ENCODE results near the gene ZNF333. TPM values are rescaled to one million over a fixed set of nuclear protein-coding genes. Genes with fewer than 3 reads are reported as not detected.

The ZNF333 gene
- polyA plus RNA-seq, 1 donor from 2014 or later: 67.6 TPM

GRCh38 chr19:14672188-14672872, 17.5 kb upstream of the ZNF333 start:
- H3K27me3 ChIP-seq (ENCODE audit: insufficient read depth, low read depth, low read length): no peaks in the 10 kb centered on the region
- no peak overlapping the region for H3K4me3 ChIP-seq (ENCODE audit: low read length)
- H3K9ac ChIP-seq (ENCODE audit: low read length): no peak overlapping the region
- H3K79me2 ChIP-seq (replicated peaks; ENCODE audit: insufficient read depth, low read length): no peaks in the 10 kb centered on the region
- H2AFZ ChIP-seq (ENCODE audit: low read depth, low read length): no peak overlapping the region
- no peaks in the 10 kb centered on the region for H4K20me1 ChIP-seq (ENCODE audit: insufficient read depth)
- no peak overlapping the region for H3K4me2 ChIP-seq (ENCODE audit: low read length)
- H3K9me3 ChIP-seq (ENCODE audit: low read length): no peaks in the 10 kb centered on the region
- no peak overlapping the region for H3K27ac ChIP-seq (ENCODE audit: low read length)
- no peaks in the 10 kb centered on the region for H3K9me2 ChIP-seq (ENCODE audit: insufficient read depth, low read length)
- TF ChIP-seq TAF1 (IDR thresholded peaks at IDR 0.05; ENCODE audit: low read depth) (no peak), CTCF (IDR thresholded peaks at IDR 0.05; ENCODE audit: poor library complexity, severe bottlenecking) (no peak), MXI1 (conservative IDR thresholded peaks at IDR 0.05; ENCODE audit: poor library complexity, severe bottlenecking) (no peak), SMC3 (conservative IDR thresholded peaks at IDR 0.05; ENCODE audit: poor library complexity) (no peak), POLR2AphosphoS5 (IDR thresholded peaks at IDR 0.05) (no peak), REST (IDR thresholded peaks at IDR 0.05; ENCODE audit: borderline replicate concordance) (no peak), EZH2 (IDR thresholded peaks at IDR 0.05; ENCODE audit: borderline replicate concordance, insufficient read depth, low read length, poor library complexity, severe bottlenecking) (no peak), RAD21 (conservative IDR thresholded peaks at IDR 0.05) (no peak), EP300 (conservative IDR thresholded peaks at IDR 0.05; ENCODE audit: poor library complexity, severe bottlenecking) (no peak)
- no peaks in the 10 kb centered on the region for H3K36me3 ChIP-seq (ENCODE audit: insufficient read depth, low read length)
- no peaks in the 10 kb centered on the region for H3F3A ChIP-seq (ENCODE audit: insufficient read depth, low read length, poor library complexity, severe bottlenecking)

GRCh38 chr19:14673088-14673487, 16.8 kb upstream of the ZNF333 start:
- H3K36me3 ChIP-seq (ENCODE audit: insufficient read depth, low read length): no peaks in the 10 kb centered on the region
- H4K20me1 ChIP-seq (ENCODE audit: insufficient read depth): no peaks in the 10 kb centered on the region
- no peak for TF ChIP-seq POLR2AphosphoS5 (IDR thresholded peaks at IDR 0.05)
- no peak for TF ChIP-seq RAD21 (conservative IDR thresholded peaks at IDR 0.05)
- no peak for TF ChIP-seq EZH2 (IDR thresholded peaks at IDR 0.05; ENCODE audit: borderline replicate concordance, insufficient read depth, low read length, poor library complexity, severe bottlenecking)
- no peak for TF ChIP-seq EP300 (conservative IDR thresholded peaks at IDR 0.05; ENCODE audit: poor library complexity, severe bottlenecking)
- no peak for TF ChIP-seq SMC3 (conservative IDR thresholded peaks at IDR 0.05; ENCODE audit: poor library complexity)
- TF ChIP-seq MXI1 (conservative IDR thresholded peaks at IDR 0.05; ENCODE audit: poor library complexity, severe bottlenecking): no peak
- no peak for TF ChIP-seq REST (IDR thresholded peaks at IDR 0.05; ENCODE audit: borderline replicate concordance)
- no peak for TF ChIP-seq TAF1 (IDR thresholded peaks at IDR 0.05; ENCODE audit: low read depth)
- no peak for TF ChIP-seq CTCF (IDR thresholded peaks at IDR 0.05; ENCODE audit: poor library complexity, severe bottlenecking)
- H3F3A ChIP-seq (ENCODE audit: insufficient read depth, low read length, poor library complexity, severe bottlenecking): no peaks in the 10 kb centered on the region
- H3K27me3 ChIP-seq (ENCODE audit: insufficient read depth, low read depth, low read length): no peaks in the 10 kb centered on the region
- no peaks in the 10 kb centered on the region for H3K79me2 ChIP-seq (replicated peaks; ENCODE audit: insufficient read depth, low read length)
- H3K4me3 ChIP-seq (ENCODE audit: low read length): no peak overlapping the region
- no peaks in the 10 kb centered on the region for H3K9me3 ChIP-seq (ENCODE audit: low read length)
- no peaks in the 10 kb centered on the region for H3K9me2 ChIP-seq (ENCODE audit: insufficient read depth, low read length)
- no peak overlapping the region for H3K4me2 ChIP-seq (ENCODE audit: low read length)
- no peak overlapping the region for H2AFZ ChIP-seq (ENCODE audit: low read depth, low read length)
- H3K27ac ChIP-seq (ENCODE audit: low read length): no peak overlapping the region
- no peak overlapping the region for H3K9ac ChIP-seq (ENCODE audit: low read length)

All from neural cell (in vitro differentiated cells).